Stimulated activated CD8-positive, alpha-beta memory T cell treated with anti-CD3 and anti-CD28 coated beads, Interleukin-12 subunit alpha, Interleukin-12 subunit beta, amount 100 ng/mL, for 1 hour (primary cell): ENCODE measurements around the gene LIN37.

ENCODE experiments used
- DNase-seq: peaks from one replicate; pipeline ENCODE4 v3.0.0-alpha.2; 2020; ENCODE audit warnings: low read depth

The LIN37 gene

DNA sequence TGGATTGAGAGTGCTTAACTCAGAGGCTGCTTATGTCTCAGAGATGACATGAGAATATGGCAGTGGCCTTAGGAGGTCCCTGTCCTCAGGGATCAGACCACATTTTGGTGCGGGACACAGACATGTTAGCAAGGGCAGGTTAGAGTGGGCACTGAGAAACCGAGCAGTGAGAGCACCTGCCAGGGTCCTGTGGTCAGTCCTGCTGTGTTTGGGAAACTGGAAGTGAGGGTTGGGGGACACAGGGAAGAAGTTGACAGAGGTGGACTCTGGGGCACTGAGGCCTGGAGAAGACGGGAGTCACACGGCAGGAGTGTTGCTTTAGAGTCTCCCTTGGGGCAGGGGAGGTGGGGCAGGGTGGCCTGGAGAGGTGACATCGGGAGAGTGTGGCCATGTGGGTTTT, 13.5 kb upstream of the LIN37 start:
- DNase-seq, result no peak

DNA sequence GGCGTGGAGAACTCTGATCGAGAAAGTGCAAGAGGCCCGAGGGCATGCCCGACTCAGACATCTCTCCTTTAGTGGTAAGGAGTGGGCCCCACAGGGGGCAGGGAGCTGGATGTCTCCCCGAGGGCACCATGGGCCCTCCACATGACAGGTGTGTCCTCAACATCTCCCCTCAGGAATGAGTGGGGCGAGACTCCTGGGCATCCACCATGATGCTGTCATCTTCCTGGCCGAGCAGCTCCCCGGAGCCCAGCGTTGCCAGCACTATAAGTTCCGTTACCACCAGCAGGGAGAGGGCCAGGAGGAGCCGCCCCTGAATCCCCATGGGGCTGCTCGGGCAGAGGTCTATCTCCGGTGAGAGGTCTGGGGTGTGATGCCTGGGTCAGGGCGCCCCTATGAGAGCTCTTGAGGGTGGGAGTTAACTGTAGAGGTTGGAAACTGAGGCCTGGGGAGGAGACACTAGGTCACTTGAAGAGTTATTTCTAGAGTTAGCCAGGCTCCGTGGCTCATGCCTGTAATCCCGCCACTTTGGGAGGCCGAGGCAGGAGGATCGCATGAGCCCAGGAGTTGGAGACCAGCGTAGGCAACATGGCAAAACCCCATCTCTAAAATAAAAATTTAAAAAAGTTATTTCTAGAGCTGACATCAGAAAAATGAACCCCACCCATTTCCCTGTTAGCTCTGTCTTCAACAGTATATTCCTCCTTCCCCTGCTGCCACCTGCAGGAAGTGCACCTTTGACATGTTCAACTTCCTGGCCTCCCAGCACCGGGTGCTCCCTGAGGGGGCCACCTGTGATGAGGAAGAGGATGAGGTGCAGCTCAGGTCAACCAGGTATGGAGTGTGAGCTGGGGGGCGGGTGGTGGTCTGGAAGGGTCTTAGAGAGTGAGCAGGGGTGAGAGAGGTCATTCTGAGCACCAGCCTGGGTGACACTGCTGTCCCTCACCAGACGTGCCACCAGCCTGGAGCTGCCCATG, 11.2 kb upstream of the LIN37 start:
- no peak for DNase-seq

- no peak for DNase-seq
These were observed 10.1 kb upstream of the LIN37 start for GRCh38 chr19:35738021-35738886.

GRCh38 chr19:35738887-35739229, 9.5 kb upstream of the LIN37 start:
- DNase-seq, result no peak

- DNase-seq, result no peak
These were observed 8.9 kb upstream of the LIN37 start for GRCh38 chr19:35739275-35740107.

- DNase-seq, result no peak
These were observed 8.3 kb upstream of the LIN37 start for GRCh38 chr19:35740108-35740422.

DNA sequence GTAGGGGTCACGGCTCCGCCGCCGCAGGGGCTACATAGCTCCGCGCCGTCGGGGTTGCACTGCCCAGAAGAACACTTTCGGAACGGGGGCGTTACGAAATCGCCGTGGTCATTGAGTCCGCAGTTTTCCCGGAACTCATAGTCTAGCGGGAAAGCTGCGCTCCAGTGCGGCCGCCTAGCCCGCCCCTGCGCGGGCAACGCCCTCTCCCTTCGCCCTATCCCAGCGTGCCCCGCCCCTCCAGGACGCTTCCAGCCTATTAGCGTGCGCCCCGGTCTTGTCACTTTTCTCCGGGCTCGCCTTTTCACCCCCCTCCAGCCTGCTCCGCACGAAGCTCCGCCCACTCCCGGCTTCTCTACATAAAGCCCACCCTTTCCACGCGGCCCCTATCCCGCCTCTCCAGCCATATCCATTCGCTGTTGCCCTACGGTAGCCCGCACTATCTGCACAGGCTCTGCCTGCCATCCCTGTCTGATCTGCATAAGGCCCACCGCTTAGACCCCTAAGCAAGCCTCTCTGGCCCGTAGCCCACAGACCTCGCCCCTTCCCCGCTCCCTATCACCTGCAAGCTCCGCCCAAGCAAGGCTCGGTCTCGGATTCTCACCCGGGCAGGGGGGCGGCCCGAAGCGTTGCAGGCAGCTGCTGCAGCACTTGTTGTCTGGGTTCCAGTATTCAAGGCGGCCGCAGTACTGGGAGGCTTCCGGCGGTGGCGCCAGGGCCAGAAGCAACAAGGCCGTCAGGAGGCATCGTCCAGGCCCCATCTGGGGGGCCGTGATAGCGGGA, 7.8 kb upstream of the LIN37 start:
- DNase-seq, result peak; percentile 92

- no peak for DNase-seq
These were observed 7.2 kb upstream of the LIN37 start for GRCh38 chr19:35741203-35741515.

GRCh38 chr19:35742121-35742724, 6.2 kb upstream of the LIN37 start, which contains the start of gene IGFLR1:
TSS of gene IGFLR1 (minus strand) at chr19:35742452. CDS start at chr19:35741180, 1,272 bp downstream.
- peak; percentile 47 for DNase-seq

GRCh38 chr19:35743640-35744429, 4.5 kb upstream of the LIN37 start:
- DNase-seq, result no peak

DNA sequence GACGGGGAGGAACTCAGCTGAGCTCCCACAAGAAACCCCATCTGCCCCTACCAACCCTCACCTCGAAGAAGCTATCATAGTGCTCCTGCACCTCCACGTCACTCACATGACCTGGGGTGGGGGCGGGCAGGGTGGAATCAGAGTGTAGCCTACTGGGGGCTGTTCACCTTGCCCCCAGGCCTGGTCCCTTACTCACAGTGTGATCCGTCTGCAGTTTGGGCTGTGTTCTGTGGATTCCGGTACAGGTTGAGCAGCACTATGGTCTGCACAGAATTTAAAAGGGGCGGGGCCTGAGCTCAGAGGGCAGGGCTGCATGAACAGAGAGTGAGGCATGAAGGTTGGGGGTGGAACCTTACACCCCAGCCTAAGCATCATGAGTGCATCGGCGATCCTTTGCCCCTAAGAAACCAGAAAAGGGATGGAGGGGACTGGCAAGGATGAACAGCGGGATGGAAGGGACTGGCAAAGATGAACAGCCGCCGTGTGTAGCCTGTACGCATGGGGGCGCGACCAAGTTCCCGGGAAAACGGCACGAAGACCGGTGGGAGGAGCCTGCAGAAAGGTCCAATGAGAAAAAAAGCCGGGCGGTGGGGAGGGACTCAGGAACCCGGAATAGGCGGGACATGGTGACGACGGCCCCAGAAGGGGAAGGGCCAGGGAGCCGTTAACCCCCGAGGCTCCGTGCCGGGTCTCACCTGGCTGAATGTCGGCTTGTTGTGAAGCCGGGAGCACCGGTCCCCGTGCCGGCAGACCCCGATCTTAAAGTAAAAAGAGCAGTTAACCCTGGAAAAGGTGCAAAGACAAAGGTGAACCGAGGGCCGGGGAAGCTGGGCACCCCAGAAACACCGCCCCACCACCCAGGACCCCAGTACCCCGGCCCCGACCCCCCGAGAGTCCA, 3.7 kb upstream of the LIN37 start:
- peak; percentile 87 for DNase-seq

- peak; percentile 91 for DNase-seq
These were observed 2.9 kb upstream of the LIN37 start, which contains the start of the genes PSENEN and U2AF1L4 for GRCh38 chr19:35745328-35746086. TSS of gene PSENEN (plus strand) at chr19:35745651. CDS start at chr19:35745931, 280 bp downstream. TSS of gene U2AF1L4 (minus strand) at chr19:35745418. CDS start at chr19:35745391, 27 bp downstream.

DNA sequence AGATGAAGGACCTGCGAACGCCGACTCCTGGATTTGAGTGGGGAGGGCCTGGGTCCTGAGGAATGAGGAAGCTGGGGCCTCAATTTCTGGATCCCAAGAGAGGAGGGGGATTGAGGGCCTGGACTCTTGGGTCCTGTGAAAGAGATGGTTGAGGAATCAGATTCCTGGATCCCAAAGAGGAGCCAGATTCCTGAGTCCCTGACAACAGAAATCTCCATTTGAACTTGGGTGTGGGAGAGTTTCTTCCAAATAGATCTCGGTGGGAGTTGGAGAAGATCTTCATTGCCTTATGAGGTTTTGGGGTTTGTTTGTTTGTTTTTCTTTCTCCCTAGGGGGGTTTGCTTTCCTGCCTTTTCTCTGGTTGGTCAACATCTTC, 2.3 kb upstream of the LIN37 start:
- DNase-seq, result no peak

GRCh38 chr19:35746531-35746930, 1.8 kb upstream of the LIN37 start:
- no peak for DNase-seq

GRCh38 chr19:35750167-35750566, 1.8 kb downstream of the LIN37 start:
- no peak for DNase-seq

GRCh38 chr19:35751839-35752745, 3.7 kb downstream of the LIN37 start:
- DNase-seq, result no peak

DNA sequence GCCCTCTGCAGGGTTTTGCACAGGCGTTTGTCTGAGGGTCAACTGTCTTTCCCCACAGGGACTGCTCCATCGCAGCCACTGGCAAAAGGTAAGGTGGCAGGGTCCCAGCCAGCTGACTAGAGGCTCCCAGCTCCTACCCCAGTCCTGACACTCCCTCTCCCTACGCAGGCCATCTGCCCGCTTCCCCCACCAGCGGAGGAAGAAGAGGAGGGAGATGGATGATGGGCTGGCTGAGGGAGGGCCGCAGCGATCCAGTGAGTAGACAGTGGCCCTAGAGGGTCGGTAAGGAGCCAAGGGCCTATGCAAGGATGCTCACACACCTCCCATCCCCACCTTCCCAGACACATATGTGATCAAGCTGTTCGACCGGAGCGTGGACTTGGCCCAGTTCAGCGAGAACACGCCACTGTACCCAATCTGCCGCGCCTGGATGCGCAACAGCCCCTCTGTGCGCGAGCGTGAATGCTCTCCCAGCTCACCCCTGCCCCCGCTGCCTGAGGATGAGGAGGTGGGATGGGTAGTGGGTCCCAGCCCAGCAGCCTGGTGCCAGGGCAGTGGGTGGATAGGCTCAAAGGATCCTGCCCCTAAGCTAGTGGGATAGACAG, 4.5 kb downstream of the LIN37 start:
- no peak for DNase-seq
